NCI-H446 (cell line): ENCODE measurements around the gene RPL37A.

Experiments
- DNase-seq, 2 experiments: peaks; one replicate each; lab custom pipeline; 2025; lab: John Stamatoyannopoulos, UW

Gene RPL37A

DNA sequence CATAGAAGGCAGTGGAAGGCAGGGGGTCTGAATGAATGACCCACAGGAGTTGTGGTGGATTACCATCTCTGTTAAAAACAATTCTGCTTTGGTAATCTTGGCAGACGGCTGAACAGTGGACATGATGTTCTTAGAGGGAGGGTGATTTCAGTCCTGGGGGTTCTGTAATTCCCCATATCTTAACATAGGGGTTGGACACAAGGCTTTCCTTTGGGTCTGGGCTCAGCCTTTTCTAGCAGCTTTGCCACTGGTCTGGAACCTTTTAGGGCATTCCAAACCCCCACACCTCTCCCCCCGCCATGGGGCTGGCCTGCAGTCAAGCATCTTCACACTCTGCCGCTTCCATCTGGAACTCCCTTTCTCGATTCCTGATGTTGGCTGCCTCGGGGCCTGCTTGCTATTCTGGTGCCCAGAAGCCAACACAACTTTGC is 50.3 kb downstream of the RPL37A start:
- peak; percentile 72 to 93 for DNase-seq

DNA sequence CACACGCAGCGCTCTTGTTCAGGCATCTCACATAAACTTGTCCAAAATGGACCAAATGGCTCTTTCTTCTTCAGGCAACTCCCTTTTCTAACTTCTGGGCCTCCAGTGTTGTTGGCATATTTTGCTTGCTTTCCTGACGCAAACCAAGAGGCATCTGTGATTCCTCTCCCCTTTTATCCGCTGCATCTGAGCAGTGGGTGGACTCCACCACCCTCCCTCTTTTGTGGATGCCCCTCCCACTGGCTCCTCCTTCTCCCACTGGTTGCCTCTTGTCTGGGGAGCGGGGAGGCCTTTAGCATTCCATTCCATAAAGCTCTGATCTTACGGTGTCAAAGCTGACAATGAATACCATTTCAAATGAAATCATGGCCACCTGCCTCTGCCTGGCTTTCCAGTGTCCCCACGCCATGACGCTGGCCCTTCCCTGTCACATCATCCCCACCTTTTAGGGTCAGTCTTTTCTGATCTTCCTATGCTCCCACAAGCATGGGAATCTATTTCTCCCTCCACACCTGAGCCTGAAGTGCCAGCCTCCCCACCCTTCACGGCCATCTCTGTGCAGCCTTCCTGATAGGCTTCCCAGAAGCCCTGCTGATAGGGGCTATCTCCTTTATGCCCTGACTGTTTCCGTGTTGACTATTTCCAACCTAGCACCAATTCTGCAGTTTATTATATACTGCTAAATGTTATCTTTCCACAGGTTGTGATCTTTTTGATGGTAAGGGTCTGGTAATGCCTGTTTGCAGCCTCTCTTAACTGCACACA is 51.5 kb downstream of the RPL37A start:
- DNase-seq = peak in 1 of 2 experiments; percentile 7

DNA sequence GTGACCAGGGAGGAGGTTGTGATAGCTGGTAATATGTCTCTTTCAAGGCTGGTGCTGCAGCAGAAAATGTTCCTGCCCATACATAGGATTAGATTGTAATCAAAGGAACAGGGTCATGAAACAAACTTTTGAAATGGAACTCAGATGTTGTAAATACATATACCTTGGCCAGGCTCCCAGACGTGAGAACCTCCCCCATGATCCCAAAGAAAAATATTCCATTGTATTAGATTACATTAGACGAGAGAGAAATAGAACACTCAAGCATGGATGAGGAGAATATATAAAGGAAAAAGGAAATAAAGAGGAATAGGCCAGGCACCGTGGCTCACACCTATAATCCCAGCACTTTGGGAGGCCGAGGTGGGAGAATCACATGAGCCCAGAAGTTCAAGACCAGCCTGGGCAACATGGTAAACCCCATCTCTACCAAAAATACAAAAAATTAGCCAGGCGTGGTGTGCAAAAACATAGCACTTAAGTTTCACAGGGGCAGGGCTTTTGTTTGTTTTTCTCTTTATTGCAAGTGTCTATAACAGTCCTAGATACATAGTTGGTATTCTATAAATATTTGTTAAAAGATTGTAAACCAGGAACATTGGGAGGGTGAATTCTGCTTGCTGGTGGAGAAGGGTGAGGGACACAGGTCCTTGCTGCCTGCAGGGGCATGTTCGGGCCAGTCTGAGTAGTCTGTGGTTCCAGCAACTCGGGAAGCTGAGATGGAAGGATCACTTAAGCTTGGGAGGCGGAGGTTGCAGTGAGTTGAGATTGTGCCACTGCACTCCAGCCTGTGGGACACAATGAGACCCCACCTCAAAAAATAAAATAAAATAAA is 52.8 kb downstream of the RPL37A start:
- no peak for DNase-seq

DNA sequence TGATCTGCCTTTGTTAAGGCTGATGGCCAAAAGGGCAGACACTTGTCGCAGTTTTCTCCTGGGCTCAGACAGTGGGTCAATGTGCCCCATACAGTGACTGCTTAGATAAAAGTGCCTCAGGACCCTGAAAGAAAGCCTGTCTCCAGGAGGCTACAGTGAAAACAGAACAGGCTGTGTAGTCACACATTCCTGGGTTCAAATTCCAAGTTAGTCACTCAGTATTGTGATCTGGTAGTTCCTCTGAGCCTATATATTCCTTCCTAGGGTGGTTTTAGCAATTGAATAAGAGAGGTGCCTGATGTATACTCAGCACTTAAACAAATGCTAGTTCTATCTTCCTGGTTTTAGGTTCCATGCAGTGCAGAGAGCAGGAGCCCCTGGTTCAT is 54.4 kb downstream of the RPL37A start:
- no peak for DNase-seq
